GM19395 (cell line): ENCODE results near the gene SLC25A5.
A peak's percentile ranks its signal among the peaks of the same experiment; 100 is the strongest.
"Not testable (repeated sequence)": the region's sequence is repeated elsewhere in the genome, so short reads cannot be mapped to it uniquely, and the experiment has no call there.

Experiments used
- ATAC-seq: cut with Tn5 transposase; IDR thresholded peaks from one replicate; pipeline ENCODE4 v1.9.1; 2021; ENCODE audit warnings: mild to moderate bottlenecking, moderate library complexity; ENCODE audit not compliant: unreplicated experiment

Gene SLC25A5

GRCh38 chrX:119502727-119503483 is 34.7 kb downstream of the SLC25A5 start:
- no peak for ATAC-seq

- ATAC-seq: no peak
Measured at GRCh38 chrX:119503484-119503861, 35.2 kb downstream of the SLC25A5 start.

- not testable (repeated sequence) for ATAC-seq
Measured at GRCh38 chrX:119505145-119505544, 36.9 kb downstream of the SLC25A5 start.

GRCh38 chrX:119505945-119506344 is 37.7 kb downstream of the SLC25A5 start:
- ATAC-seq: no peak

- no peak for ATAC-seq
Measured at GRCh38 chrX:119507206-119507605, 39.0 kb downstream of the SLC25A5 start.

GRCh38 chrX:119512146-119512800 is 44.0 kb downstream of the SLC25A5 start:
- peak; percentile 69 for ATAC-seq

GRCh38 chrX:119516157-119516702 is 48.0 kb downstream of the SLC25A5 start:
- ATAC-seq: peak; percentile 95

GRCh38 chrX:119518371-119518770 is 50.1 kb downstream of the SLC25A5 start:
- no peak for ATAC-seq
